ENCODE data around the gene ZNF227.
"Not testable (repeated sequence)": the region's sequence is repeated elsewhere in the genome, so short reads cannot be mapped to it uniquely, and the experiment has no call there.

ZNF227 gene

DNA sequence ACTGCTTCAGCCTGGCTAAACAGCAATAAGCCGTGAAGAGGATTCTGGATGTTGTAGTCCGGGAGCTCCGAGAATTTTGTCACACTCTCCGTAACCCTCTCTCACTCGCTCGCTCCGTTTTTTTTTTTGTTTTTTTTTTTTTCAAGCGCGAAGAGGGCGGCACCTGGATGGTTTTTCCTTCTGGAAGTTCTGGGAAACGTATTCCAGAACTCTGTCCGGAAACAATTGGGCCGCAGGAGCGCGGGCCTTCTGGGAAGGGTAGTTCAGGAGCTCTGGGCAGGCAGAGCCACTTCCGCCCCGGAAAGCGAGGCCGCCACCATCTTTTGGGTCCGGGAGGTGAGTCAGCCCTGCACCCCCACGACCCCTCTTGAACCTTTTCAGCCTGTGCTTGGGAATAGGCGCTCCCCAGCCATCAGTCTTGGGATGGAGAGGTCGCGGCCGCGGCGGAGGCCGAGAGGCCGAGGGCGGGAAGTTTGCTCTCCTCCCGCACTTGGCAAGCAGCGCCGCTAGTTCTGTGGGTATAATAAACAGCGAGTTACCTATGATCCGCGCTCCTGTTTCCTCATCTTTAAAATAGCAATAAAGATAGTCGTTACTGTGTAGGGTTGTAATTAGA lies at the start of gene ZNF227:
Gene ZNF227 (plus strand): TSS at position 283 of the 616 bp plus-strand sequence. CDS start 5,261 bp downstream, outside the sequence.
- peak; percentile 50 for DNase-seq

DNA sequence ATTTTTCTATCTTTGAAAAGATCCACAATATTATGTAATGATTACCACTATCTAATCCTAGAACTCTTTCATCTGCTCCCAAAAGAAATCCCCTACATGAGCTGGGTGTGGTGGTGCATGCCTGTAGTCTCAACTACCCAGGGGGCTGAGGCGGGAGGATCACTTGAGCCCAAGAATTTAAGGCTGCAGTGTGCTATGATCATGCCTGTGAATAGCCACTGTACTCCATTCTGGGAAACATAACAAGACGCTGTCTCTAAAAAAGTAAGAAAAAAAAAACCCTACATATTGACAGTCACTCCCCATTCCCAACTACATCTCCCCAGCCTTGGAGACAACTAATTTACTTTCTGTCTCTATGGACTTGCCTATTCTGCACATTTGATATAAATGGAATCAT lies 48.5 kb upstream of the ZNF227 start:
- no peak for DNase-seq

DNA sequence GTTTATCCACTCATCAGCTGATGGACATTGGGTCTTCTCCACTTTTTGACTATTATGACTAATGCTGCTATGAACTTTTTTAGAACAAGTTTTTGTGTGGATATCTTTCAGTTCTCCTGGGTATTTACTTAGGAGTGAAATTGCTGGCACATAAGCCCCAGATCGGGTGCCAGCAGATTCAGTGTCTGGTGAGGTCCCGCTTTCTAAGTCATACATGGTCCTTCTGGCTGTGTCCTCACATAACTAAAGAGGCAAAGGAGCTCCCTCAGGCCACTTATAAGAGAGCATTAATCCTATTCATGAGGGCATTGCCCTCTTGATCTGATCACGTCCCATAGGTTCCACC lies 48.0 kb upstream of the ZNF227 start:
- DNase-seq: no peak

DNA sequence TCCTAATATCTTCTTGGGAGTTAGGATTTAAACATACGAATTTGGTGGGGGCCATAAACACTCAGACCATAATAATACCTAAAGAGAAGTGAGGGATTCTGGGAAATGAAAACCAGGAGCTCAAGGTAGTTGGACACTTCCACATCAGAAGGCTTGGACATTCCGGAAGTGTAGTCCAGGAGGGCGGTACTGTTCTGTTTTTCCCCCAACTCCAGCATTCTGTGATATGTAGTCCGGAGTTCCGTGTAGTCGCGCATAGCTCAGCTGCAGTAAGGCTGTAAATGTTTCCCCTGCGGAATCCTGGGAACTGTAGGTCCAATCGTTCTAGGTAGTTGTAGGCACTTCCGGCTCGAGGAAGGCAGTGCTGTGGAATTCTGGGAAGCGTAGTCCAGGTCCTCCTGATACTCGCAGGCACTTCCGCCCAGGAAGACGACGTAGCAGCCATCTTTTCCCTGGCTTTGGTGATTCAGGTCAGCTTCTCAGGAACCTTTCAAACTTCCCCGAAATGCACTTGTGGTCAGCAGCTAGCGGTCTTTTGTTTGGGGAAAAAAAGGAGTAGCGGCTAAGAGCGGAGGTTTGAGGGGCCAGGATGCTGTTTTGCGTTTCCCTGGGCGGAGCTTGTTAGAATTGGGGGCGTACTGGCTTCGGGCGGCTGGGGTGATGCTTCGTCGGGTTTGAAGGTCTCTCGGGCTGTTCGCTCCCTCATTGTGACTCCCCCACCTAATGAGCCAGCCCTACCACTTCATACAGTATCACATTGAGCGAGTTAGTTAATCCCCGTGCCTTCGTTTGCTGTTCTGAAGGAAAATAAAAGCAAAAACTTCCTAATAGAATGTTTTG lies 47.4 kb upstream of the ZNF227 start, which contains the start of gene ZNF226:
Gene ZNF226 (plus strand): TSS at position 428 of the 840 bp plus-strand sequence. CDS start 4,981 bp downstream, outside the sequence.
- DNase-seq: peak; percentile 92

DNA sequence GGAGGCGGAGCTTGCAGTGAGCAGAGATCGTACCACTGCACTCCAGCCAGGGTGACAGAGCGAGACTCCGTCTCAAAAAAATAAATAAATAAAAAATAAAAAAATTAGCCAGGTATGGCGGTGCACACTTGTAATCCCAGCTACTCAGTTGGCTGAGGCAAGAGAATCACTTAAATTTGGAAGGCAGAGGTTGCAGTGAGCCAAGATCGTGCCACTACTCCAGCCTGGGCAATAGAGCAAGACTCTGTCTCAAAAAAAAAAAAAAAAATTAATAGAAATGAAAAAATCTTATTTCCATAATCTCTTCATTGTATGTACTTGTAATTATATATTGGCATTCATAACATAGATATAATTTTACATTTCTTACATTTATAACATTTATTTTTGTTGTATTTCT lies 41.7 kb upstream of the ZNF227 start:
- DNase-seq: not testable (repeated sequence)

DNA sequence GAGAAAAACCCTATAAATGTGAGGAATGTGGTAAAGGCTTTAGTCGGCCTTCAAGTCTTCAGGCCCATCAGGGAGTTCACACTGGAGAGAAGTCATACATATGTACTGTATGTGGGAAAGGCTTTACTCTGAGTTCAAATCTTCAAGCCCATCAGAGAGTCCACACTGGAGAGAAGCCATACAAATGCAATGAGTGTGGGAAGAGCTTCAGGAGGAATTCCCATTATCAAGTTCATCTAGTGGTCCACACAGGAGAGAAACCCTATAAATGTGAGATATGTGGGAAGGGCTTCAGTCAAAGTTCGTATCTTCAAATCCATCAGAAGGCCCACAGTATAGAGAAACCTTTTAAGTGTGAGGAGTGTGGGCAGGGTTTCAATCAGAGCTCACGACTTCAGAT lies 35.7 kb upstream of the ZNF227 start:
- no peak for DNase-seq

DNA sequence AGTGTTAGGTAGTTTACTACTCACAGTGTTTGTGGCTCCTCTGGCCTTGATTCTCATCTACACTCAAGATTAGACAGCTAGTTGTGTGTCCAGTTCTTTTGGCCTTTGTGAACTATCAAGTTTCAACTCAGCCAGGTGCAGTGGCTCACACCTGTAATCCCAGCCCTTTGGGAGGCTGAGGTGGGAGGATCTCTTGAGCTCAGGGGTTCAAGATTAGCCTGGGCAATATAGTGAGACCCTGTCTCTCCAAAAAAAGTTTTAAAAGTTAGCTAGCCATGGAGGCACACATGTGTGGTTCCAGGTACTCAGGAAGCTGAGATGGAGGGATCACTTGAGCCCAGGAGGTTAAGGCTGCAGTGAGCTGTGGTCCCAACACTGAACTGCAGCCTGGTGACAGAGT lies 31.4 kb upstream of the ZNF227 start:
- no peak for DNase-seq

DNA sequence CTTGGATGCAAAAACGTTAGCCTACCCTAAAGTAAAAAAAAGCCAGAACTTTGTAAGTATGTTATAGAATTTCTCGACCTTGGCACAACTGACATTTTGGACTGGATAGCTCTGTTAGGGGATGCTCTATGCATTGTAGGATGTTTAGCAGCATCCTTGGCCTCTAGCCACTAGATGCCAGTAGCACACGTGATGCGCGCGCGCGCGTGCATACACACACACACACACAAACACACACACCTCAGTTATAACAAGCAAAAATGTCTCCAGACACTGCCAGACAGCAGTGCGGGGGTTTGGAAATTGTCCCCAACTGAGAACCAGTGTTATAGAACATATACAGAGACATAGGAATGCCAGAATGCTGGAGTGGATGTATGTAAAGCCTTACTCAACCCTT lies 30.2 kb upstream of the ZNF227 start:
- no peak for DNase-seq

DNA sequence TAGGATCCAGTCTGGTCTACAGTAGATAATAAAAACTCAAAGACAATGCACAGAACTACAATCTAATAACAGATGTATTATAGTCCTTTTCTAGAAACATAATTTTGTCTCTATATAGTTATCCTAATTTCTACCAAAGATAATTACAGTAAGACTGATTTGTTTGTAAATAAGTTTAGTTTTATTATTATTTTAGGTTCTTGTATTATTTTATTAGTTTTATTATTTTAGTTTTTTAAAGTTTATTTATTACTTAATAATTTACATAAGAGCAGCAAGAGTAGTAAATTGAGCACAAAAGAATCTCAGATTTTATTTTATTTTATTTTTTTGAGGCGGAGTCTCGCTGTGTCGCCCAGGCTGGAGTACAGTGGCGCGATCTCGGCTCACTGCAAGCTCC lies 22.3 kb upstream of the ZNF227 start:
- no peak for DNase-seq

DNA sequence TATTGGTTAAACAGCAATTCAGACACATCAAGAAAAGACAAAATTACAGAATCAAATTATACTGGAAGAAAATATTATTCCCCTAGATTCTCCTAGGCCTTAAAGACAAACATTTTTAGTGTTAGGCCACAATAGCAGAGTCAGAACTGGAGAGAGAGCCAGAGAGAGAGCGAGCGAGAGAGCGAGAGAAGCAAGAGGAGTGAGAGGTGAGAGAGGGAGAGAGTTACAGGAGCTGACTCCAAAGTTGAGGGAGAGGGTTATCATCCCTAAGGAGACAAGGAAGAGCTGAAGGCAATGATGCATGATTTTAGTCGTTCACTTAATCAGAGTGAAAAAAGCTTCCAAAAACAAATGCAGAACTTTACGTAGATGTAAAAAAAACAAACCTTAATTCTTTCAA lies 20.2 kb upstream of the ZNF227 start:
- DNase-seq: no peak

DNA sequence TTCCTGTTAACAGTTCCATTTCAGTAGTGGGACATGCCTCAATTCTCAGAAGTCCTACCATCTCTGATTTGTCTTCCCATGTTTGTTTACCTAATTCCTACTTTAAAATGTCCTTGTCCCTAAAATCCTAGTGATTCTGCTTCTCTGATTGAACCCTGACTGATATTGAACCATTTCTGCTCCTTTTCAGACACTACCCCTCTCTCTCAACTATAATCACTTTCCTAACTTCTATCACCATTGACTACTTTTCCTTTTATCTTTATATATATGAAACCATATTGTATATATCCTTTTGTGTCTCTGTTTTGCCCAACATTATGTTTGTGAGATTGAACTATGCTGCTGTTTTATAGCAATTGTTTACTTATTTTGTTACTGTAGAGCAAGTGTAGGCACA lies 15.6 kb upstream of the ZNF227 start:
- DNase-seq: no peak

DNA sequence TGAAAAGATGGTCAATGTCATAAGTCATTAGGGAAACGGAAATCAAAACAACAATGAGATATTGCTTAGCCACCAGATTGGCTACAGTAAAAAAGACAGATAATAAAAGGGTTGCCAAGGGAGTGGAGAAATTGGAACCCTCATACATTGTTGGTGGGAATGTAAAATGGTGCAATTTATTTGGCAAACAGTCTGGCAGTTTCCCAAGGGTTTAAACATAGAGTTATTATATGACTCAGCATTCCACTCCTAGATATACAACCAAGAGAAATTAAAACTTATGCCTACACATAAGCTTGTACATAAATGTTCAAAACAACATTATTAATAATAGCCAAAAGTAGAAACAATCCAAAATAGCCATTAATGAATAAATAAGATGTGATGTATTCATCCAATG lies 9.9 kb upstream of the ZNF227 start:
- DNase-seq: no peak

DNA sequence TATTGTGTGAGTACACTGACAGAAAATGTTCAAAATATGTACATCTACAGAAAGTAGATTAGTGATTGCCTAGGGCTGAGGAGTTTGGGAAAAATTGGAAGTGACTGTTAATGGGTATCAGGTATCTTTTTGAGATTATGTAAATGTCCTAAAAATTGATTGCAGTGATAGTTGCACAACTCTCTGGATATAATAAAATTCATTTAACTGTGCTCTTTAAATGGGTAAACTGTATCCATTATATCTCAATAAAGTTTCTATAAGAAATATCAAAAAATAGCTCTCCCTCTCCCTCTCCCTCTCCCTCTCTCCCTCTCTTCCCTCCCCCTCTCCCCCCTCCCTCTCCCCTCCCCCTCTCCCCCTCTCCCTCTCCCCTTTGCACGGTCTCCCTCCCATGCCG lies 9.4 kb upstream of the ZNF227 start:
- no peak for DNase-seq

DNA sequence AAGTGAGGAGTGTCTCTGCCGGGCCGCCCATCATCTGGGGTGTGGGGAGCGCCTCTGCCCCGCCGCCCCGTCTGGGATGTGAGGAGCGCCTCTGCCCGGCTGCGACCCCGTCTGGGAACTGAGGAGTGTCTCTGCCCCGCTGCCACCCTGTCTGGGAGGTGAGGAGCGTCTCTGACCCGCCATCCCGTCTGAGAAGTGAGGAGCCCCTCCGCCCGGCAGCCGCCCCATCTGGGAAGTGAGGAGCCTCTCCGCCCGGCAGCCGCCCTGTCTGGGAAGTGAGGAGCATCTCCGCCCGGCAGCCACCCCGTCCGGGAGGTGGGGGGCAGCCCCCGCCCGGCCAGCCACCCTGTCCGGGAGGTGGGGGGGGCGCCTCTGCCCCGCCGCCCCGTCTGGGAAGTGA lies 8.5 kb upstream of the ZNF227 start:
- not testable (repeated sequence) for DNase-seq

DNA sequence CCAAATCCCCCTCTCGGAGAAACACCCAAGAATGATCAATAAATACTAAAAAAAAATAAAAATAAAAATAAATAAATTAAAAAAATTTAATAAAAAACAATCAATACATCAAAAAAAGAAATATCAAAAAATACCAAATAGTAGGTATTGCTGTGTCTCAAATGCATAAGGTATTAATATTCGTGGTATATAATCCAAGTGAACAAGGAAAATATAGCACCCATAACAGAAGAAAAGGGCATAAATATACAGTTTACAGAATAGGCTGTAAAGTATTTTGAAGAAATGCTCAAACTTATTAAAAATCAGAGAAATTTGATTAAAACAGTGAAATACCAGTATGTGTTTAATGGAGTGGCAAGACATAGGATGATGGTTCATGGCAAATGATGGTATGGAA lies 7.6 kb upstream of the ZNF227 start:
- no peak for DNase-seq

DNA sequence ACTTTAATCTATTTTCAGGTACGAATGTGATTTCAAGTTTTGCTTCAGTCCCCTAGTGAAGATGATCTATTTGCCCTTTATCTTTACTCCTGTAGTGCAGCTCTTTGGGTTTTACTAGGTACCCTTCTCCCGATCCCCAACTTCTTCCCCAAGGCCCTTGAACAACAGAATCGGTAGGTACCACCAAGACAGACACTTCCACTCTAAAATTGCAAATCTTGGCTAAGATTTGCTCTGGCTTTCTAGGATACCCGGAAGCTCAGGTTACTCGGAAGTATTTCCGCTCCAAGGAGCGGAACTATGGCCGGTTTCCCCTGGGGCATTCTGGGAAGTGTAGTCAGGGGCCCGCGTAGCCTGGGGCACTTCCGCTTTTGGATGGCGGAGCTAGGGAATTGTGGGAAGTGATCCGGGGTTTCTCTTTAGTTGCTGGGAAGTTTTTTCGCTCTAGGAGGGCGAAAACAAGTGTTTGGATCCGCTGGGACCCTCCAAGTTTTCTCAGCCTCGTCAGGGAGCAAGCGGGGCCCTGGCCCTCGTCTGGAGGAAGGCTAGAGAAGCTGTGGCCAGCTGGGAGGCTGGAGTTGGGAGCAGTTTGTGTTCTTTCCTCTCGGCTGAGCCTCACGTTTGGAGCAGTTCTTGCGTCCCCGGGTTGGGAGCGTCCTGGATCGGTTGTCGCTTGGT lies 5.1 kb upstream of the ZNF227 start:
- peak; percentile 7 for DNase-seq

DNA sequence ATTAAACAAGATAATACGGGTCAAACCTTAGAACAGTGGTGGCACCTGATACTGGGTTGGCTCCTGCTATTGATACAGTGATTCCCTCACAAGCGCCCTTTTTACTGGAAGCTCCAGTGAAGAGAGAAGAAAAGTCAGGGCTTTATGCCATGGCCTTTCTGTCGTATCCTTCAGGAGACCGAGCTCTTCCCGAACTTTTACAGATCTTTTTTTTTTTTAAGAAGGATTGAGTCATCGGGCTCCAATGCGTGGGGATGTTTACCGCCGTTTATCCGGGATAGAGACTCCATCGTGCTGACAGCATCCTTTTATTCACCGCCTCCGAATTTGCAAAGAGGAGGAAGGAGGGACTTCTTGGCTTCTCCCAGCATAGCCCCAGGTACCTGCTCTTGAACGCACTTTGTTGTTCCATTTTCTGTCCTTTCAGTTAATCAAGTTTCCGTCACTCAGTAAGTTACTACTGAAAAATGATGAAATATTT lies 574 bp downstream of the ZNF227 start:
- DNase-seq: no peak

DNA sequence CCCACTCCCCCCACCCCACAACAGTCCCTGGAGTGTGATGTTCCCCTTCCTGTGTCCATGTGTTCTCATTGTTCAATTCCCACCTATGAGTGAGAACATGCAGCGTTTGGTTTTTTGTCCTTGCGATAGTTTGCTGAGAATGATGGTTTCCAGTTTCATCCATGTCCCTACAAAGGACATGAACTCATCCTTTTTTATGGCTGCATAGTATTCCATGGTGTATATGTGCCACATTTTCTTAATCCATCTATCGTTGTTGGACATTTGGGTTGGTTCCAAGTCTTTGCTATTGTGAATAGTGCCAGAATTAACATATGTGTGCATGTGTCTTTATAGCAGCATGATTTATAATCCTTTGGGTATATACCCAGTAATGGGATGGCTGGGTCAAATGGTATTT lies 7.6 kb downstream of the ZNF227 start:
- not testable (repeated sequence) for DNase-seq

DNA sequence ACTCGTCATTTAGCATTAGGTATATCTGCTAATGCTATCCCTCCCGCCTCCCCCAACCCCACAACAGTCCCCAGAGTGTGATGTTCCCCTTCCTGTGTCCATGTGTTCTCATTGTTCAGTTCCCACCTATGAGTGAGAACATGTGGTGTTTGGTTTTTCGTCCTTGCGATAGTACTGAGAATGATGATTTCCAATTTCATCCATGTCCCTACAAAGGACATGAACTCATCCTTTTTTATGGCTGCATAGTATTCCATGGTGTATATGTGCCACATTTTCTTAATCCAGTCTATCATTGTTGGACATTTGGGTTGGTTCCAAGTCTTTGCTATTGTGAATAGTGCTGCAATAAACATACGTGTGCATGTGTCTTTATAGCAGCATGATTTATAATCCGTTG lies 8.4 kb downstream of the ZNF227 start:
- DNase-seq: not testable (repeated sequence)

DNA sequence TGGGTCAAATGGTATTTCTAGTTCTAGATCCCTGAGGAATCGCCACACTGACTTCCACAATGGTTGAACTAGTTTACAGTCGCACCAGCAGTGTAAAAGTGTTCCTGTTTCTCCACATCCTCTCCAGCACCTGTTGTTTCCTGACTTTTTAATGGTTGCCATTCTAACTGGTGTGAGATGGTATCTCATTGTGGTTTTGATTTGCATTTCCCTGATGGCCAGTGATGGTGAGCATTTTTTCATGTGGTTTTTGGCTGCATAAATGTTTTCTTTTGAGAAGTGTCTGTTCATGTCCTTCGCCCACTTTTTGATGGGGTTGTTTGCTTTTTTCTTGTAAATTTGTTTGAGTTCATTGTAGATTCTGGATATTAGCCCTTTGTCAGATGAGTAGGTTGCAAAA lies 9.0 kb downstream of the ZNF227 start:
- not testable (repeated sequence) for DNase-seq

DNA sequence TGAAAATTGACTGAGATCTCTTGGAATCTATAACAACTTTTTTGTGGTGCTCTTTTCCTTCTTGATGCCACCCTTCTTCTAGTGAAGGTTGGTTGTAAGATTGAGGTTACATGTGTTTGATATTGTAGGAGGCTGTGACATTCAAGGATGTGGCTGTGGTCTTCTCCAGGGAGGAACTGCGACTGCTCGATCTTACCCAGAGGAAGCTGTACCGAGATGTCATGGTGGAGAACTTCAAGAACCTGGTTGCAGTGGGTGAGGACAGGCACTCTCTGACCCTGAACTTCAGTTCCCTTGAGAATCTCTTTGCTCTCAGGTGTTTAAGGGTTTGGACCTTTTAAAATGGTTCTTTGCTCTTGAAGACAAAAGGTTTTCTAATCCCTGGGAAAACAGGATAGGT lies 16.0 kb downstream of the ZNF227 start:
- DNase-seq: no peak

DNA sequence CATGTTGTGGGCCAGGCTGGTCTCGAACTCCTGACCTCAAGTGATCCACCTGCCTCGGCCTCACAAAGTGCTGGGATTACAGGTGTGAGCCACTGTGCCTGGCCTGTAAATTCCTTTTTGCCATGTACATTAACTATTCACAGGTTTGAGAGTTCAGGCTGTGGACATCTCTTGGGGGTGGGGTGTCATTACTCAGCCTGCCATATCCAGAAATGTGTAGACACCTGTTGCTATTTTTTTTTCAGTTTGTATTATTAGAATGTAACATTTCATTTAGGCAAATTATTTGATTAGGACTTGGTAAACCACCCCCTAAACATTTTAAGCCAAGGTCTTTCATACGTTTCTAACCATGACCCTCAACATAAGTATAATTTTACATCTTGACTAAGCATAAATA lies 20.5 kb downstream of the ZNF227 start:
- DNase-seq: no peak

DNA sequence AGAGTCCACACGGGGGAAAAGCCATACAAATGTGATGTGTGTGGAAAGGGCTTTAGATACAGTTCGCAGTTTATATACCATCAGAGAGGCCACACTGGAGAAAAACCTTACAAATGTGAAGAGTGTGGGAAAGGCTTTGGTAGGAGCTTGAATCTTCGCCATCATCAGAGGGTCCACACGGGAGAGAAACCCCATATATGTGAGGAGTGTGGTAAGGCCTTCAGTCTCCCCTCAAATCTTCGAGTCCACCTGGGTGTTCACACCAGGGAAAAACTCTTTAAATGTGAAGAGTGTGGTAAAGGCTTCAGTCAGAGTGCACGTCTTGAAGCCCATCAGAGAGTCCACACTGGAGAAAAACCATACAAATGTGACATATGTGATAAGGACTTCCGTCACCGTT lies 24.1 kb downstream of the ZNF227 start:
- no peak for DNase-seq

DNA sequence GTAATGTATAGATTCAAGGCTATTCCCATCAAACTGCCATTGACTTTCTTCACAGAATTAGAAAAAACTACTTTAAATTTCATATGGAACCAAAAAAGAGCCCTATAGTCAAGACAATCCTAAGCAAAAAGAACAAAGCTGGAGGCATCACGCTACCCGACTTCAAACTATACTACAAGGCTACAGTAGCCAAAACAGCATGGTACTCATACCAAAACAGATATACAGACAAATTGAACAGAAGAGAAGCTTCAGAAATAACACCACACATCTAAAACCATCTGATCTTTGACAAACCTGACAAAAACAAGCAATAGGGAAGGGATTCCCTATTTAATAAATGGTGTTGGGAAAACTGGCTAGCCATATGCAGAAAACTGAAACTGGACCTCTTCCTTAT lies 40.0 kb downstream of the ZNF227 start:
- DNase-seq: not testable (repeated sequence)

Measured in NCI-H1436 treated with DMSO at 0.1 percent for 48 hours (cell line).